BLaER1 (cell line): ENCODE data around the gene TMEM215.
"Not testable (repeated sequence)": the region's sequence is repeated elsewhere in the genome, so short reads cannot be mapped to it uniquely, and the experiment has no call there.

Experiments used
- H3K27ac ChIP-seq: shearing (Covaris generic); formaldehyde crosslinking; 2 replicates; pipeline ENCODE4 v1.8.1; 2022
- H3K27me3 ChIP-seq: shearing (Covaris generic); formaldehyde crosslinking; 2 replicates; pipeline ENCODE4 v1.8.1; 2022
- H3K36me3 ChIP-seq: shearing (Covaris generic); formaldehyde crosslinking; 2 replicates; pipeline ENCODE4 v1.8.1; 2022
- H3K4me1 ChIP-seq: shearing (Covaris generic); formaldehyde crosslinking; 2 replicates; pipeline ENCODE4 v1.8.1; 2022
- H3K4me2 ChIP-seq: shearing (Covaris generic); formaldehyde crosslinking; 2 replicates; pipeline ENCODE4 v1.8.1; 2022
- H3K4me3 ChIP-seq: shearing (Covaris generic); formaldehyde crosslinking; 2 replicates; pipeline ENCODE4 v1.8.1; 2022
- H3K9ac ChIP-seq: shearing (Covaris generic); formaldehyde crosslinking; 2 replicates; pipeline ENCODE4 v1.8.1; 2022
- H3K9me3 ChIP-seq: shearing (Covaris generic); formaldehyde crosslinking; 2 replicates; pipeline ENCODE4 v1.8.1; 2022
- H4K20me1 ChIP-seq: shearing (Covaris generic); formaldehyde crosslinking; 2 replicates; pipeline ENCODE4 v1.8.1; 2022
- Cebpa-rat ChIP-seq: shearing (Covaris generic); IDR thresholded peaks from 2 replicates; pipeline ENCODE4 v1.8.1; 2022

The TMEM215 gene

GRCh38 chr9:32776201-32776600 lies 7.1 kb upstream of the TMEM215 start:
- no peaks in the 10 kb centered on the region for H3K4me1 ChIP-seq
- no peak overlapping the region for H3K4me2 ChIP-seq
- no peaks in the 10 kb centered on the region for H3K36me3 ChIP-seq
- no peak overlapping the region for H3K4me3 ChIP-seq
- no peak overlapping the region for H3K9ac ChIP-seq
- no peaks in the 10 kb centered on the region for H3K27me3 ChIP-seq
- peaks cover 16% of the 10 kb centered on the region; the same call in 1 of the 2 replicates for H3K9me3 ChIP-seq
- no peak for TF ChIP-seq Cebpa-rat
- no peak overlapping the region for H3K27ac ChIP-seq
- H4K20me1 ChIP-seq = no peaks in the 10 kb centered on the region

GRCh38 chr9:32782476-32783167 lies 718 bp upstream of the TMEM215 start:
- H3K36me3 ChIP-seq = no peaks in the 10 kb centered on the region
- H3K4me1 ChIP-seq = no peaks in the 10 kb centered on the region
- H4K20me1 ChIP-seq = no peaks in the 10 kb centered on the region
- TF ChIP-seq Cebpa-rat = no peak
- H3K4me2 ChIP-seq = no peak overlapping the region
- H3K27me3 ChIP-seq = no peaks in the 10 kb centered on the region
- H3K9ac ChIP-seq = no peak overlapping the region
- no peak overlapping the region for H3K4me3 ChIP-seq
- no peak overlapping the region for H3K27ac ChIP-seq
- H3K9me3 ChIP-seq = peaks cover 14% of the 10 kb centered on the region

- Histone ChIP-seq H3K27me3 (no peaks in the 10 kb centered on the region), H4K20me1 (no peaks in the 10 kb centered on the region), H3K9ac (no peak overlapping the region), H3K27ac (no peak overlapping the region), H3K4me3 (no peak overlapping the region), H3K4me2 (no peak overlapping the region), H3K9me3 (peaks cover 8% of the 10 kb centered on the region), H3K4me1 (no peaks in the 10 kb centered on the region), H3K36me3 (no peaks in the 10 kb centered on the region)
- no peak for TF ChIP-seq Cebpa-rat
Measured at GRCh38 chr9:32787816-32788215, 4.5 kb downstream of the TMEM215 start.

GRCh38 chr9:32796015-32796414 lies 12.7 kb downstream of the TMEM215 start:
- H3K9me3 ChIP-seq = peaks cover 30% of the 10 kb centered on the region
- H3K27me3 ChIP-seq, H3K4me2 ChIP-seq, H3K27ac ChIP-seq, H4K20me1 ChIP-seq, H3K4me1 ChIP-seq, H3K36me3 ChIP-seq, H3K9ac ChIP-seq, H3K4me3 ChIP-seq: not testable (repeated sequence)

GRCh38 chr9:32801530-32801929 lies 18.2 kb downstream of the TMEM215 start:
- Histone ChIP-seq H3K27ac (no peak overlapping the region), H3K9me3 (peaks cover 10% of the 10 kb centered on the region), H3K27me3 (no peaks in the 10 kb centered on the region), H3K4me1 (no peaks in the 10 kb centered on the region), H3K9ac (no peak overlapping the region), H3K36me3 (no peaks in the 10 kb centered on the region), H4K20me1 (no peaks in the 10 kb centered on the region), H3K4me3 (no peak overlapping the region), H3K4me2 (no peak overlapping the region)
- no peak for TF ChIP-seq Cebpa-rat

GRCh38 chr9:32807217-32807616 lies 23.9 kb downstream of the TMEM215 start:
- no peak overlapping the region for H3K4me2 ChIP-seq
- H4K20me1 ChIP-seq = no peaks in the 10 kb centered on the region
- H3K27me3 ChIP-seq = no peaks in the 10 kb centered on the region
- no peaks in the 10 kb centered on the region for H3K36me3 ChIP-seq
- no peak overlapping the region for H3K9ac ChIP-seq
- no peaks in the 10 kb centered on the region for H3K4me1 ChIP-seq
- TF ChIP-seq Cebpa-rat = no peak
- no peaks in the 10 kb centered on the region for H3K9me3 ChIP-seq
- H3K4me3 ChIP-seq = no peak overlapping the region
- no peak overlapping the region for H3K27ac ChIP-seq

GRCh38 chr9:32811246-32811645 lies 27.9 kb downstream of the TMEM215 start:
- no peaks in the 10 kb centered on the region for H3K9me3 ChIP-seq
- no peaks in the 10 kb centered on the region for H3K36me3 ChIP-seq
- H3K4me1 ChIP-seq = no peaks in the 10 kb centered on the region
- no peak overlapping the region for H3K9ac ChIP-seq
- H4K20me1 ChIP-seq = no peaks in the 10 kb centered on the region
- H3K27ac ChIP-seq = no peak overlapping the region
- no peaks in the 10 kb centered on the region for H3K27me3 ChIP-seq
- H3K4me3 ChIP-seq = no peak overlapping the region
- TF ChIP-seq Cebpa-rat = no peak
- H3K4me2 ChIP-seq = no peak overlapping the region

- Histone ChIP-seq H3K4me3 (no peak overlapping the region), H3K9me3 (no peaks in the 10 kb centered on the region), H3K36me3 (no peaks in the 10 kb centered on the region), H3K4me2 (no peak overlapping the region), H3K27me3 (no peaks in the 10 kb centered on the region), H3K27ac (no peak overlapping the region), H4K20me1 (no peaks in the 10 kb centered on the region), H3K4me1 (no peaks in the 10 kb centered on the region), H3K9ac (no peak overlapping the region)
- TF ChIP-seq Cebpa-rat = no peak
Measured at GRCh38 chr9:32820322-32820721, 37.0 kb downstream of the TMEM215 start.

GRCh38 chr9:32823101-32823500 lies 39.8 kb downstream of the TMEM215 start:
- no peak for TF ChIP-seq Cebpa-rat
- no peak overlapping the region for H3K4me2 ChIP-seq
- no peaks in the 10 kb centered on the region for H3K4me1 ChIP-seq
- no peak overlapping the region for H3K4me3 ChIP-seq
- H3K9me3 ChIP-seq = no peaks in the 10 kb centered on the region
- H4K20me1 ChIP-seq = no peaks in the 10 kb centered on the region
- H3K36me3 ChIP-seq = no peaks in the 10 kb centered on the region
- no peaks in the 10 kb centered on the region for H3K27me3 ChIP-seq
- no peak overlapping the region for H3K27ac ChIP-seq
- no peak overlapping the region for H3K9ac ChIP-seq

- Histone ChIP-seq H4K20me1 (no peaks in the 10 kb centered on the region), H3K27ac (no peak overlapping the region), H3K9me3 (no peaks in the 10 kb centered on the region), H3K27me3 (no peaks in the 10 kb centered on the region), H3K4me2 (no peak overlapping the region), H3K9ac (no peak overlapping the region), H3K4me3 (no peak overlapping the region), H3K36me3 (no peaks in the 10 kb centered on the region), H3K4me1 (no peaks in the 10 kb centered on the region)
- no peak for TF ChIP-seq Cebpa-rat
Measured at GRCh38 chr9:32823551-32823950, 40.2 kb downstream of the TMEM215 start.

GRCh38 chr9:32825203-32825602 lies 41.9 kb downstream of the TMEM215 start:
- no peaks in the 10 kb centered on the region for H4K20me1 ChIP-seq
- H3K4me3 ChIP-seq = no peak overlapping the region
- no peak overlapping the region for H3K9ac ChIP-seq
- H3K36me3 ChIP-seq = no peaks in the 10 kb centered on the region
- H3K4me2 ChIP-seq = no peak overlapping the region
- no peaks in the 10 kb centered on the region for H3K27me3 ChIP-seq
- no peak overlapping the region for H3K27ac ChIP-seq
- no peaks in the 10 kb centered on the region for H3K9me3 ChIP-seq
- no peak for TF ChIP-seq Cebpa-rat
- no peaks in the 10 kb centered on the region for H3K4me1 ChIP-seq
